NCI-H2171 treated with DMSO at 0.1 percent for 48 hours (cell line): Measurements from ENCODE around the gene ALAS1.

ENCODE experiments used
- DNase-seq: peaks from one replicate; lab custom pipeline; 2025; lab: John Stamatoyannopoulos, UW

The ALAS1 gene

DNA sequence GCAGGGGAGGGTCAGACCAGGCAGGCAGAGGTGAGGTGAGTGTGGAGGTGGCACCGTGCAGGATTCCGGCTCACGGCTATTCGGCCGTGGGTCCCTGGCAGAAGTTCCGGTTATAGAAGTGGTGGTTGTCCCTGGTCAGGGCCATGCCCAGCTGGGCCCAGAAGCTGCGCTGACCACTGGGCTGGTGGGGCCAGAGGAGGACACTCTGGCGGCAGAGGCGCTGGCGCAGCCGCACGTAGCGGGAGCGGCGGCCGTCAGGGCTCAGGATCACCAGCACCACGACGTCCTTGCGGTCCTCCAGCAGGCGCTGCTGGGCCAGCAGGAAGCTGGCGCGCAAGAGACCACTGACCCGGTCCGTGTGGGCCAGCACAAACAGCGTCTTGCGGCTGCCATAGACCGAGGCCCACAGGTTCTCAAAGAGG, 23.2 kb downstream of the ALAS1 start:
- no peak for DNase-seq

DNA sequence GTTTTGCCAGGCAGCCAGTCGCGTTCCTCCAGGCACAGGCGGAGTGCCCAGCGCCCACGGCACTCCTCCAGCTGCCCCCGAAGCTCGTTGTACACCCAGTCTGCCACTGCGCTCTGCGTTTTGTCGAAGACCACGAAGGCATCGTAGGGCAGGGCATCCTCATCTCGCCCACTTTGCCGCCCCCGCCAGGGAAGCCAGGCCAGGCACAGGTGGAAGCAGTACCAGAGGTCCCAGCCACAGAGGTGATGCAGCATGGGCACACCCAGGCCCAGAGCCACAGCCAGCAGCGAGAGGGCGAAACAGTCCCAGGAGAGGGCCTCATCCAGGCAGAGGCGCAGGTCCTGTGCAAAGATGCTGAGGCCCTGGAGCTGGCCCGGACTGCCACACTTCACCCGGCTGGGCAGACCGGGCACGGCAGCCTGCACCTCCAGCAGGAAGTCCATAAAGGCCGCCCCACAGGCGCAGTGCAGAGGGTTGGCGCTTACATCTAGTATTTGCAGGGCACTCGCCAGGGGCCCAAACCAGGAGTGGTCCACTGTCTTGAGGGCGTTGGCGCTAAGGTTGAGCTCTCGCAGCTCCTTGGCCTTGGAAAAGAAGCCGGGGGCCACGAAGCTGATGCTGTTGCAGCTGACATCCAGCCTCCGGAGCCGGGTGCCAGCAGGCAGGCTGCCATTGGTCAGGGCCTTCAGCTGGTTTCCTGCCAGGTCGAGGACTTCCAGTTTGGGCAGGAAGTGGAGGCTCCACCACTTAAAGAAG, 23.8 kb downstream of the ALAS1 start:
- DNase-seq, result no peak

DNA sequence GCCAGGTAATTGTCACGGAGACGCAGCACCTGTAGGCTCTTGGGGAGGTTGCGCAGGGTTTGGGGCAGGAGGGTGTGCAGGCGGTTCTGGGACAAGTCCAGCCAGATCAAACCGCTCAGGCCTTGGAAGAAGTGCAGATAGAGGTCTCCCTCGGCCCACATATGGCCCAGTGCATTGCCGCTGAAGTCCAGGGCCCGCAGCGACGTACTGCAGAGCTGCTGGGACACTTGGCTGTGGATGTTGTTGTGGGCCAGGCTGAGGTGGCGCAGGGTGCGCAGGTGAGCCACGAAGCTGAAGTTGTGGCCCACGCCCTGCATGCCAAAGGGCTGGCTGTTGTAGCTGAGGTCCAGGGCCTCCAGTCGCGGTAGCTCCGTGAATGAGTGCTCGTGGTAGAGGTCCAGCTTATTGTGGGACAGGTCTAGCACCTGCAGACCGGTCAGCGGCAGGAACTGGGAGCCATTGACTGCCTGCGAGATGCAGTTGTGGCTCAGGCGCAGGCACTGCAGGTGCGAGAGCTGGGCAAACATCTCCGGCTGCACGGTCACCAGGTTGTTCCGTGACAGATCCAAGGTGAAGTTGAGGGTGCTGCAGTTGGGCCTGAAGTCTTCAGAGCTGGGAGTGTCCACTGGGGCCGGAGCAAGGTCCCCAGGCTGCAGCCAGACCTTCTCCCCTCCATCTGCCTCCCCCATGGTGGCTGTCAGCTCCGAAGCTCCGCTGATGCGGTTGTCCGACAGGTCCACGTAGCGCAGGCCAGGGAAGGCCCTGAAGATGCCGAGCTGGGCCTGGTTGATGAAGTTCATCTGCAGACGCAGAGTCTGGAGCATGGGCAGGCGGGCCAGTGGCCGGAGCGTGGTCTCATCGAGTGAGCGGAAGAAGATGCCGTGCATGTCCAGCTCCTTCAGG, 24.6 kb downstream of the ALAS1 start:
- DNase-seq, result no peak

DNA sequence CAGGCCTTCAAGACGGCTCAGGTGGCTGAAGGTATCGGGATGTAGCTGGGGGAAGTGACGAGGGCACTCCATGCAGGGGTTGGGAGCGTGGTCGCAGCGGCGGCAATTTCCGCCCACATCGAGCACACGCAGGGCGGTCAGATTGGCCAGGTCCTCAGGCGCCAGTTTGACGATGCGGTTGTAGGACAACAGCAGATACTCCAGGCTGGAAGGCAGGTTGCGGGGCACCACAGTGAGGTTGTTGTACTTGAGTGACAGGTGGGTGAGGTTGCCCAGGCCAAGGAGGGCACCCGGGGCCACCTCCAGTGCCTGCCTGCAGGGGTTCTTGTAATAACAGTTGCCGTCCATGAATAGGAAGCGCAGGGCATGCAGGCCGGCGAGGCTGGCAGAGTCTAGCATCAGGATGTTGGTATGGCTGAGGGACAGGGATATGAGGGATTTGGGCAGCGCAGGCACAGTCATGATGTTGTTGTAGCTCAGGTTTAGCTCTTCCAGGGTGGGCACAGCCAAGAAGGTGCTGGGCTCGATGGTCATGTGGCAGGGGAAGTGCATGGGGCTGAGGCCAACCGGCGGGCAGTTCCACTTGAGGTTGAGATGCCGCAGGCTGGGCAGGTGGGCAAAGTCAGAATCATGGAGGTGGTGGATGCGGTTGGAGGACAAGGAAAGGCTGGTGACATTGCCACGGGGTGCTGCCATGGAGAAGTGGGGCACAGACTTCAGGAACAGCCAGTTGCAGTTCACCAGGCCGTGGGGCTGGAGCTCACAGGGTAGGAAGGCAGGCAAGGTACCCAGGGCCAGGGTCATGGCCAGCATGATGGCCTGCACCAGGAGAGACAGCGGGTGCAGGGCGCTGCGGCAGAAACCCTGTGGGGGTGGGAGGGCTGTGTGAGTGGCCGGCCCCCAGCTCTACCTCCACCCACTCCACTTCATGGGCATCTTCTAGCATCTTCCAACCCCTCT, 25.8 kb downstream of the ALAS1 start:
- DNase-seq, result no peak

DNA sequence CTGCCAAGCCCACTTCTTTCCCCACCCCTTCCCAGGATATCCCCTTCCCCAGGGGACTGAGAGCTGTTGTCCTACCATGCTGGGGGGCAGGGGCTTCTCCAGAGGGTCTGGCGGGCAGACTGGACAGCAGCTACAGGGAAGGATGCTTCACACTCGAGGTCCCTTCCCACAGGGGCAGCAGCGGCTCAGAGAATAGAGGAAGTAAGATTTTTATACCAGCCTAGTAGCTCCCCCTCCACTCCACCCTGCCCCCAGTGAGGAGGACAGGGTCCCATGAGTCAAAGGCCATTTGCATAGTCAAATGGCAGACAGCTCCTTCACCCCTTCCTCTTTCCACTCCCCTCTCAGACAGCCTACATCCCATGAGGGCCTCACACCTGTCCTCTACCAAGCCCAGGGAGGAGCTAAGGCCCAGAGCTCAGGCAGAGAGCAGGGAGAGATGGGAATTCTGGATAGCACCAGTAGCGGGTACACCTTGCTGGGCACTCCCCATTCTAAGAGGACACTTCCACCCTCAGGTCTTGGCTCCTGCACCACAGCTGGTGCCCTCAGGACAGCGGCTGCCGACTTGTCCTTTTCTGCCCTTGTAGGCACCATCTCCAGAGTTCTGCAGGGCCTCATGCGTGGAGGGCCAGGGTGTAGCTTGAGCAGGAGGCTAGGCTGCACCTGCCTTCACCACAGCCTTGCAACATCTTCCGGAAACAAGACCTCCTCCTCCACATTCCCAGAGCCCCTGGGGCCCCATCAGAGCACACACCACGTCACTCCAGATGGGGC, 27.7 kb downstream of the ALAS1 start, which contains the start of gene TLR9:
TSS of gene TLR9 (minus strand) at position 194 of the 777 bp plus-strand sequence. CDS start at position 78, 116 bp downstream.
- peak; percentile 29 for DNase-seq

DNA sequence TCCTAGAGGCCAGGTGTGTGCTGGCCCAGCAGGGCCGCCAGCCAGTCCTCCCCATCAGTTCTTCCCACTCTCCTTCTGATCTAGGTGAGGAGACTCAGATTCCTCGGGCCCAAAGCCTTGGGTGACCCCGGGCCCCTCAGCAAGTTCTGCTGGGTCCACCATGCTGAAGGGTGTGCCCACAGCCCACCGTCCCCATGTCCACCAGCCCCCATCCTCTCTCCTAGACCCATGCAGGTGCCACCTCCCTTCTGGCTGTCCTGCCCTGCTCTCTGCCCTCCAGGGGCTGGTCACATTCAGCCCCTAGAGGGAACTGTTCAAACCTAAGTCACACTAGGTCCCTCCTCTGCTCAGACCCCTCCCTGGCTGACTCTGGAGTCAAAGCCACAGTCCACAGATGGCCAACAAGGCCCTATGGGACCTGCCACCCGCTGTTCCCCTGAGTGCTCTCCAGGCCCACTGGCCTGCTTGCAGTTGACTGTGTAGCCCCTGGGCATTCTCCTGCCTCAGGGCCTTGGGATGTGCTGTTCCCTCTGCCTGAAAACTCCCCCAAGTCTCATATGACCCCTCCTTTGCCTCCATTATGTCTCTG, 28.4 kb downstream of the ALAS1 start:
- DNase-seq, result no peak

DNA sequence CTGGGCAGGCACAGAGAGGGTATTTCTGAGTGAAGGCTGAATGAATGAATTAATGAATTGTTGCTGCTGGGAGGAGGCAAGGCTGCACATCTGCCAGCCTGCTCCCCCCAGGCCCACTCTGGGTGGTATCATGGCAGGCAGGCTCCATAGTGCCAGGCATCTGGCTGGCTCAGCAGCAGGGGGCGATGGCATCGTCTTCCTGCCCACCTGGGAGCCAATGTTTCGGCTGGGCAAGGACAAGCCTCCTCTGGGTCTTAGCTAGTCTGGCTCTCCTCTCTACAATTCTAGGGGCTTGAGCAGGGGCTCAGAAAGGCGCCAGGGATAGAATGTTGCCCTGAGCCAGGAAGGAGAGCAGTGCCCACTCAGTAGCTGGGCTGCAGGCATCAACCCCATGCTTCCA, 29.2 kb downstream of the ALAS1 start:
- no peak for DNase-seq

DNA sequence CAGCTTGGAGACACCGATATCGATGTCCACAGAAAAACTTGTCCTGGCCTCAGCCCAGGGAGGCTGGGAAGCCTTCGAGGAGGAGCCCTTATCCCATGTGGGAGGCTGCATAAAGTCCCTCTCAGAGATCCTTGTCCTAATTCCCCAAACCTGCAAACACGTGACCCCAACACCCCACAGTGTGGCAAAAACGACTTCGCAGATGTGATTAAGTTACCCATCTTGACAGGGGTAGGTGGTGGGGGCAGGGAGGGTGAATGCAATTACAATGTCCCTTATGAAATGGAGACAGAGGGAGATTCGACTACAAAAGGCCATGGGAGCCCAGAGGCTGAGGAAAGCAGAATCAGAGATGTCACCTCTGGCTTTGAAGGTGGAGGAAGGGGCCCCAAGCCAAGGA, 29.8 kb downstream of the ALAS1 start:
- no peak for DNase-seq

DNA sequence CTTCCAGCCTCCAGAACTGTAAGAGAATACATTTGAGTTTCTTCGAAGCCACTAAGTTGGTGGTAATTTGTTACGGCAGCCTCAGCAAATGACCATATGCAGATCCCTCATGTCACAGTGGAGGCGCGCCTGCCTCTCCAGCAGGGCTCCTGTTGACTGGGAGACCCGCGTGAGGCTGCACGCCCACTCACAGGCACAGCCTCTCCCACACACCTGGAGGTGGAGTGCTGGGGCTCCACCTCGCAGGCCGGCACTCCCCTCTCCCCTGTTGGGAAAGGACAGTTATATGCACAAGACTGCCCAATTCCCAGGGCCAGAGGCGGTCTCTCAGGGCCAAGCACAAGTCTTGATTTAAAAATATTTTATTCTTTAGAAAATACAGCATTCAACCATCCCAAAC, 30.3 kb downstream of the ALAS1 start:
- DNase-seq, result no peak

DNA sequence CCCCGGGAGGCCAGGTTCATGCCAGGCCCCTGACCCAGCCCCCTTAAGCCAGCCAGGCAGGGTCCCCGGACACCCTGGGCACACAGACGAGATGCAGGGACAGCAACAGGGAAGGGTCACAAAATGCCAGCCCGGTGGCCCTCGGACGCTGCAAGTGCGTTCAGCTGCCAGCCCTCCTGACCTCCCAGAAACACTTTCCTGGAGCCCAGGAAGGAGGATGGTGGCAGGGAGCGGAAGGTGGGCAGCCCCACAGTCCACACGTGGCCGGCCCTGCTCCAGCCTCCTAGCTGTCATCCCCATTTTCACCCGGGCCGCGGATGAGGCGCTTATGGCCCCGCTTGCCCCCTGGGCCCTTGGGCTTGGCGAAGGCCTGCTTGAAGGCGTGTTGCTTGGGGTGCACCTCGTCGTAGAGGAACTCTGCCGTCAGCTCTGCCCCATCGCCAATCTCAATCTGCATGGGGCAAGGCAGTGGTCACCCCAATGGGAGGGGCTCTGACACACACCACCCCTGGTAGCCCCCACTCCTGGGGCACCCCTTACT, 30.9 kb downstream of the ALAS1 start:
- DNase-seq, result no peak

DNA sequence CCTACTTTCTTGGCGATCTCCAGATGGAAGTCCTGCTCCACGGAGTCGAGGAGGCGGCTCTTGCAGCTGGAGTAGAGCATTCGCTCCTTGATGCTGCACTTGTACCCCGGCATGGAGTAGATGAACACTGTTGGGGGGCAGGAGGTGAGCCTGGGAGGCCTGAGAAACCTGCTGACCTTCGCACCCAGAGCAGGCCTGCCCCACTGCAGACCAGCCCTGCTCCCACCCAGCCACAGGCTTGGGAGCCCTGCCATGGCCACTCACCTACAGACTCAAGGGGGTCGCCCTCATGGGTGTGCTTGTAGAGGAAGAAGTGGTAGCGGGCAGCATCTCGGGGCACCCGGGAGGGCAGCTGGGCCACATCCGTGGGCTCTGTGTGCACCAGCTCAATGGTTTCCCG, 31.7 kb downstream of the ALAS1 start:
- DNase-seq, result no peak

DNA sequence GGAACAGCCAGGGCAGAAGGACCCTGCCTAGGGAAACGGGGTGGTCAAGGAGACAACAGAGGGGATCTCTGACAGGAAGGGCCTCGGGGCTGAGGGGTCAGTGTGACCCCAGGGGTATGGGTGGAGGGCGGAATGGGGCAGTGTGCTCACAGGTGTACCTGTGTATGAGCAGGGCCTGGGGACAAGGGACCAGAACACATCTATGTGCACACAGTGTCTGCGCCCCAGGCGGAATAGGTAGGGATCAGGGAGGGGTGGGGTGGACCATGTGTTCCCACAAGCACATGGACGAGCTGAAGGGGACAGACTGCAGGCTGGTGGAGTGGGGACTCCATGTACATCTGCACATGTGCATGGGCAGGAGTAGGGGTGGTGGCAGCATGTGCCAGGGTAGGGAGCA, 32.5 kb downstream of the ALAS1 start:
- DNase-seq, result no peak

DNA sequence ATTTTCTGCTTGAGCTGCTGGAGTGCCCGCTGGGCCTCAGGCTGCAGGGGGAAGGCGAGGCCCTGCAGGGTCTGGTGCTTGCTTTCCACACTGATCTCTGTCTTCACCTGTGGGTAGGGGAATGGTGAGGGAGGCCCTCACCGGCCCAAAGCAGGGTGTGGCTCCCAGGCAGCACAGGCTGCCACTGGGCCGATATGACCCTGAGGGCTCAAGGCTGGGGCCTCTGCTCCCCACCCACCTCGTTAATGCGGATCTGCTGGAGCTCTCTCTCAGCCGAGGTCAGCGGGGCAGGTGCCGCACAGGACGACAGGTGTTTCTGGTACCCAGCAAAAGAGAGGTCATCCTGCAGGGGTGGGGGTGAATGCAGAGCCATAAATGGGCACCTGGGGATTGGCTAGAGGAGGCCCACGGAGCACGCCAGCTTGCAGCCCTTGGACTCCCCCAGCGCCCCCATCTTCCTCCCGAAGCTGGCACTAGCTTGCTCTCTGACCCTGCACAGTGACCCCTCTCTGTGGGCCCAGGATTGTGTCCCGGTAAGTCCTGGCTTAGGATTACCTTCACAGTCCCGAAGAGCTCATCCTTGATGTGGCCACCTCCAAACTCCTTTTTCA, 33.0 kb downstream of the ALAS1 start:
- no peak for DNase-seq

DNA sequence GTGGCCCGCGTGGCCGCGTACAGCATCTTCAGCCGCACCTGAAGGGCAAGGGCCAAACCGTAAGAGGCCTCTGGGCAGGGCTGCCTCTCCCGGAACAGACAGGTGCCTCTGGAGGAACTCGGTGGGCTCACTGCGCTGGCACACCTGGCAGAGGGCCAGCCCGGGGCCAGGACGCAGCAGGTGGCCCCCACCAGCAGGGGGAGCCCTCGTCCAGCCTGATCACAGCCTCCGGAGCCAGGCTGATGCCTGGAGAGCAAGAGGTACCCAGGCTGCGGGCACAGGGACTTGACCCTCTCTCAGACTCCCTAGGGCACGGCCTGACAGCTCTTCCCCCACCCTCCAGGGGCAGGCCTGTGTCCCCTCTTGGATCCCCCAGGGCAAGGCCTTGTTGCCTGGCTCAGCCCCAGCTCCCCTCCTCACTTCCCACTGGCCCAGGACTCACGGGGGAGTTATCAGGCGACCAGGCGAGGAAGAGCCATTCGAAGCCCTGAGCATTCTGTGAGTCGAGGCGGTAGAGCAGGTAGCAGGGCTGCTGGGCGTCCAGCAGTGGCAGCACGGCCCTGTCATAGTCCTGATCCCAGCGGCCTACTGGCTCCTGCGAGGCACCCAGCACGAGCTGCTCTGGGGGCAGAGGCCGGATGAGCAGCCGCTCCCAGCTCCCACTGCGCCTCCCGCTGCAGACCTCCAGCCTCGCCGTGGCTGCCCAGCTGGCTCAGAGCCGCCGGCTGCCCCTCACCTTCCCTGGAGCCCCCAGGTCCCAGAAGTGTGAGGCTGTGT, 33.7 kb downstream of the ALAS1 start:
- peak; percentile 8 for DNase-seq

DNA sequence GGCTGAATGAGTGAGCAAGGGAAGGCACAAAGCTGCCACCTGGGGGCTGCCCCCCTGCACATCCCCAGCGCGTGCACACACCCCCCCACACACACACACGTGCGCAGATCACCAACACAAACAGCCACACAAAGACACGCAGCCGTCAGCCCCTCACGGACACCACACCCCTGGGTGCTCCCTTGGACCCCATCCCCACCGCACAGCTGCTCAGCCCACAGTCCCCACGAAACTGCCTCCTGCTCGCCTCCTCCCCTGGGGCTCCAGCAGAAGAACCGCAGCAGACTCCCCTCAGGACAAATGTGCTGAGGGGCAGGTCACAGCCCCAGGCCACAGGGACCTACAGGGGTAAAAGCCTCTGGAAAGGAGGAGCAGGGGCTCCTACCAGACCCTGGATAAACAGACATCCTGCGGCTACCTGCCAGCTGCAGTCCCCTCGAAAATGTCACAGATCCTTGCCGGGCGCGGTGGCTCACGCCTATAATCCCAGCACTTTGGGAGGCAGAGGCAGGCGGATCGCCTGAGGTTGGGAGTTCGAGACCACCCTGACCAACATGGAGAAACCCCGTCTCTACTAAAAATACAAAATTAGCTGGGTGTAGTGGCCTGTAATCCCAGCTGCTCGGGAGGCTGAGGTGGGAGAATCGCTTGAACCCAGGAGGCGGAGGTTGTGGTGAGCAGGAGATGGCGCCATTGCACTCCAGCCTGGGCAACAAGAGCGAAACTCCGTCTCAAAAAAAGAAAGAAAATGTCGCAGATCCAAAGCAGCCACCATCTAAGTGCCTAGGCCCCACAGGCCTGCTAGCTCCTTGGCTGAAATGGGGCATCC, 34.5 kb downstream of the ALAS1 start:
- DNase-seq, result no peak

DNA sequence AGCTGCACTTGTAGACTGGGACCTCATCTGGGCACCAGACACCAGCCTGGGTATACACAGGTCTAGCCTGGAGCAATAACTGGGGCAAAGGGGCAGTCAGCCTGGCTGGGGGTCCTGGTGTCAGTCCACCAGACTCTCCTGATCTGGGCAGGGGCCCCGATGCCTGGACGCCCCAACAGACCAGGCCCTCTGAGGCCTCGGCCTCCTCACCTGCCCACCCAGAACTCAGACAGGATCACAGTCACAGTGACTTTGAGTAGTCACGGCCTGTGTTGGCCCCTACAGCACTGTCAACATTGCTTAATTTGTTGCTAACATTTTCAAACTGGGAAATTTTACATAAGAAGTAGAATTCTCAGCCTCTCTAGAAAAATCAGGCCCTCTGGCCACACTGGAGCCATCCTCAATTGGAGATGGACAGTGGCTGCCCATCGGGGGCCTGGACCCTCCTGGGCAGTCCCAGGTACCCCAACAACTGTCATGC, 35.2 kb downstream of the ALAS1 start:
- no peak for DNase-seq

DNA sequence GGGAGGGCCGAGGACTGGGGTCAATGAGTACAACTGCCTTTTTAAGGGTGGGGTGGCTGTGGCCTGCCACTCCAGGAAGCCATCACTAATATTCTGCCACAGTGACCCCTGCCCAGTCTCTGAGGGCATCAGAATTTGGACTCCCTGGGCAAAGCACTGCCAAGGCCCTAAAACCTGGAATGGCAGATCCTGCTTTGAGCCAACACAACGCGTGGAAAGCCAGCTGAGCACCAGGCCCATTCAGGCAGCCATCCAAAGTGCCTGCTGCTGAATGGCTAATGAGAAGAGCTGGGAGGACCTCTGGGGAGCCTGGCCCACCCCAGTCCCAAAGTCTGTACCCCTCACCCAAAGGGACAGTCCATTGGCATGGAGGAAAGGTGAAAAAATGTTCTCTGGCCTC, 36.0 kb downstream of the ALAS1 start:
- DNase-seq, result no peak
